Keratinocyte (primary cell): ENCODE data around the gene ZNF747. TPM values are rescaled to one million over a fixed set of nuclear protein-coding genes. Genes with fewer than 3 reads are reported as not detected.

ENCODE experiments used
- DNase-seq: peaks from one replicate; pipeline ENCODE4 v3.0.0-alpha.2; 2011; ENCODE audit warnings: low read depth, missing footprints, low spot score
- FAIRE-seq: peaks from 2 replicates; lab custom pipeline; 2011; peaks lifted over from hg19 to GRCh38; lab: Jason Lieb, UNC
- H2AFZ ChIP-seq: 2 replicates; pipeline ENCODE4 v1.6.0; 2012; ENCODE audit warnings: low read length, control low read depth, inconsistent platforms; ENCODE audit not compliant: control insufficient read depth
- H3K27ac ChIP-seq: 2 replicates; pipeline ENCODE4 v1.5.1; 2011; ENCODE audit warnings: low read length; ENCODE audit not compliant: control insufficient read depth, insufficient read depth
- H3K27me3 ChIP-seq: 3 replicates; pipeline ENCODE4 v1.6.0; 2011; ENCODE audit warnings: low read length; ENCODE audit not compliant: control insufficient read depth, insufficient read depth; ENCODE audit errors: extremely low read depth
- H3K36me3 ChIP-seq, 2 experiments: 2 replicates in 1 of 2; 3 replicates in 1 of 2; pipeline ENCODE4 v1.5.1; 2011; ENCODE audit warnings: low read length in 2 of 2, mild to moderate bottlenecking in 1 of 2; ENCODE audit not compliant: control insufficient read depth in 2 of 2, insufficient read depth in 2 of 2; ENCODE audit errors: extremely low read depth in 1 of 2
- H3K4me1 ChIP-seq: 3 replicates; pipeline ENCODE4 v1.5.1; 2011; ENCODE audit warnings: low read length; ENCODE audit not compliant: control insufficient read depth, insufficient read depth; ENCODE audit errors: extremely low read depth
- H3K4me2 ChIP-seq: 3 replicates; pipeline ENCODE4 v1.6.0; 2011; ENCODE audit warnings: low read depth, low read length; ENCODE audit not compliant: control insufficient read depth, insufficient read depth; ENCODE audit errors: extremely low read depth
- H3K4me3 ChIP-seq, 3 experiments: fragments of 200-600 bp in 1 of 3; sonication (generic) in 1 of 3; 2 replicates in 2 of 3; 3 replicates in 1 of 3; pipeline ENCODE4 v1.5.1; 2011 to 2016; ENCODE audit warnings: low read length in 3 of 3, mild to moderate bottlenecking in 3 of 3, control low read depth in 2 of 3, inconsistent platforms in 1 of 3, low read depth in 1 of 3, mixed read lengths in 1 of 3, mixed run types in 1 of 3, moderate library complexity in 1 of 3; ENCODE audit not compliant: control insufficient read depth in 2 of 3, insufficient read depth in 2 of 3; ENCODE audit errors: extremely low read depth in 1 of 3
- H3K79me2 ChIP-seq: 2 replicates; pipeline ENCODE4 v1.6.0; 2012; ENCODE audit warnings: low read length; ENCODE audit not compliant: control insufficient read depth, insufficient read depth
- H3K9ac ChIP-seq: 3 replicates; pipeline ENCODE4 v1.6.0; 2011; ENCODE audit warnings: low read length; ENCODE audit not compliant: control insufficient read depth, insufficient read depth; ENCODE audit errors: extremely low read depth
- H3K9me1 ChIP-seq: 3 replicates; pipeline ENCODE4 v1.6.0; 2011; ENCODE audit warnings: low read length; ENCODE audit not compliant: control insufficient read depth, insufficient read depth; ENCODE audit errors: extremely low read depth
- H3K9me3 ChIP-seq: 2 replicates; pipeline ENCODE4 v1.5.1; 2012; ENCODE audit warnings: low read depth, low read length; ENCODE audit not compliant: control insufficient read depth
- H4K20me1 ChIP-seq: 3 replicates; pipeline ENCODE4 v1.6.0; 2011; ENCODE audit warnings: low read length; ENCODE audit not compliant: control insufficient read depth, insufficient read depth; ENCODE audit errors: extremely low read depth
- EZH2 ChIP-seq: IDR thresholded peaks from one replicate; pipeline ENCODE4 v1.6.1; 2012; ENCODE audit warnings: inconsistent platforms, mild to moderate bottlenecking, low read length, moderate library complexity
- dilution Hi-C: fragments of 300-500 bp; cut with MboI; formaldehyde crosslinking; loops from one replicate; pipeline ENCODE4 v1.7.0; 2020; ENCODE audit warnings: low sequenced_read_pairs; ENCODE audit not compliant: extremely low pct_ligation_motif_present
- polyA plus RNA-seq, 5 experiments: library from polyadenylated mRNA; depleted of rRNA in 3 of 5; stranded (reverse) in 3 of 5; stranded (forward) in 1 of 5; unstranded in 1 of 5; fragments of >200 nt; gene quantifications; 1 replicate in 1 of 5; 2 replicates in 3 of 5; 3 replicates in 1 of 5; pipeline versions ENCODE4 v1.2.1 to v1.2.3, GENCODE V29; 2011 to 2012; ENCODE audit warnings: missing spikeins in 2 of 5, low read depth in 1 of 5, low replicate concordance in 1 of 5
- TF ChIP-seq, protein P1 (sequence below), 3 experiments: IDR thresholded peaks in 1 of 3; conservative IDR thresholded peaks in 1 of 3; optimal IDR thresholded peaks in 1 of 3; 2 replicates in 2 of 3; 3 replicates in 1 of 3; pipeline versions ENCODE3 to v1.5.1; 2011; ENCODE audit warnings: low read length in 3 of 3, mild to moderate bottlenecking in 3 of 3, moderate library complexity in 2 of 3, control low read depth in 1 of 3, inconsistent platforms in 1 of 3; ENCODE audit not compliant: insufficient read depth in 2 of 3; ENCODE audit errors: extremely low read depth in 1 of 3

The ZNF747 gene
- polyA plus RNA-seq, 1 donor (not counting 4 experiments of a cell fraction or from before 2014, with no cell fraction given): 2.7 TPM

- H4K20me1 ChIP-seq: no peaks in the 10 kb centered on the region
- H3K27ac ChIP-seq: no peak overlapping the region
- no peak for TF ChIP-seq EZH2
- TF ChIP-seq, protein P1, sequence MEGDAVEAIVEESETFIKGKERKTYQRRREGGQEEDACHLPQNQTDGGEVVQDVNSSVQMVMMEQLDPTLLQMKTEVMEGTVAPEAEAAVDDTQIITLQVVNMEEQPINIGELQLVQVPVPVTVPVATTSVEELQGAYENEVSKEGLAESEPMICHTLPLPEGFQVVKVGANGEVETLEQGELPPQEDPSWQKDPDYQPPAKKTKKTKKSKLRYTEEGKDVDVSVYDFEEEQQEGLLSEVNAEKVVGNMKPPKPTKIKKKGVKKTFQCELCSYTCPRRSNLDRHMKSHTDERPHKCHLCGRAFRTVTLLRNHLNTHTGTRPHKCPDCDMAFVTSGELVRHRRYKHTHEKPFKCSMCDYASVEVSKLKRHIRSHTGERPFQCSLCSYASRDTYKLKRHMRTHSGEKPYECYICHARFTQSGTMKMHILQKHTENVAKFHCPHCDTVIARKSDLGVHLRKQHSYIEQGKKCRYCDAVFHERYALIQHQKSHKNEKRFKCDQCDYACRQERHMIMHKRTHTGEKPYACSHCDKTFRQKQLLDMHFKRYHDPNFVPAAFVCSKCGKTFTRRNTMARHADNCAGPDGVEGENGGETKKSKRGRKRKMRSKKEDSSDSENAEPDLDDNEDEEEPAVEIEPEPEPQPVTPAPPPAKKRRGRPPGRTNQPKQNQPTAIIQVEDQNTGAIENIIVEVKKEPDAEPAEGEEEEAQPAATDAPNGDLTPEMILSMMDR (optimal IDR thresholded peaks at IDR 0.05 in 1 of 3, IDR thresholded peaks at IDR 0.05 in 1 of 3, conservative IDR thresholded peaks at IDR 0.05 in 1 of 3; ENCODE audit: extremely low read depth in 1 of 3, insufficient read depth in 2 of 3, low read length in 3 of 3): no peak
Measured at GRCh38 chr16:30515275-30515674, 19.4 kb downstream of the ZNF747 start.

GRCh38 chr16:30511509-30511908, 23.1 kb downstream of the ZNF747 start:
- Histone ChIP-seq H3K9me1 (no peaks in the 10 kb centered on the region), H3K4me1 (no peaks in the 10 kb centered on the region), H3K36me3 (no peaks in the 10 kb centered on the region), H4K20me1 (no peaks in the 10 kb centered on the region), H3K4me2 (no peak overlapping the region), H3K79me2 (no peaks in the 10 kb centered on the region), H3K27me3 (peaks cover 4% of the 10 kb centered on the region), H3K9me3 (no peaks in the 10 kb centered on the region), H3K4me3 (no peak overlapping the region), H3K9ac (no peak overlapping the region), H2AFZ (no peak overlapping the region), H3K27ac (no peak overlapping the region)
- FAIRE-seq (no peak), DNase-seq (no peak)
- dilution Hi-C loops: no loop called here
- TF ChIP-seq, protein P1 (optimal IDR thresholded peaks at IDR 0.05 in 1 of 3, IDR thresholded peaks at IDR 0.05 in 1 of 3, conservative IDR thresholded peaks at IDR 0.05 in 1 of 3; ENCODE audit: extremely low read depth in 1 of 3, insufficient read depth in 2 of 3, low read length in 3 of 3): no peak
- no peak for TF ChIP-seq EZH2

More at GRCh38 chr16:30515275-30515674, 19.4 kb downstream of the ZNF747 start:
- peaks cover 4% of the 10 kb centered on the region for H3K27me3 ChIP-seq
- no peaks in the 10 kb centered on the region for H3K36me3 ChIP-seq
- no peak overlapping the region for H2AFZ ChIP-seq
- no peak overlapping the region for H3K4me2 ChIP-seq
- no peak overlapping the region for H3K4me3 ChIP-seq
- no peaks in the 10 kb centered on the region for H3K9me1 ChIP-seq
- no peak for DNase-seq
- H3K79me2 ChIP-seq: no peaks in the 10 kb centered on the region
- no peaks in the 10 kb centered on the region for H3K4me1 ChIP-seq
- H3K9ac ChIP-seq: no peak overlapping the region
- dilution Hi-C loops: no loop called here
- no peak for FAIRE-seq
- H3K9me3 ChIP-seq: no peaks in the 10 kb centered on the region
